HepG2 (cell line): ENCODE results near the gene UBE2L6. TPM values are rescaled to one million over a fixed set of nuclear protein-coding genes. Genes with fewer than 3 reads are reported as not detected.

Source experiments
- FOXO1 ChIP-seq: sonication (generic); formaldehyde crosslinking; IDR thresholded peaks from 2 replicates; pipeline ENCODE4 v1.4.0; 2020; ENCODE audit warnings: missing genetic modification reagents
- GABPB1 ChIP-seq: IDR thresholded peaks from 2 replicates; pipeline ENCODE4 v1.6.1; 2016; ENCODE audit warnings: mild to moderate bottlenecking, missing genetic modification reagents, moderate library complexity, missing compliant biosample characterization
- HDAC6 ChIP-seq: fragments of 200-600 bp; sonication (generic); IDR thresholded peaks from 2 replicates; pipeline ENCODE4 v1.7.0; 2017; ENCODE audit warnings: mild to moderate bottlenecking, antibody characterized with exemption, low read length, low read depth
- ISL2 ChIP-seq: sonication (generic); formaldehyde crosslinking; IDR thresholded peaks from 2 replicates; pipeline ENCODE4 v1.5.0; 2020; ENCODE audit warnings: missing genetic modification reagents
- KMT2B ChIP-seq: IDR thresholded peaks from 2 replicates; pipeline ENCODE4 v1.6.1; 2016; ENCODE audit warnings: missing genetic modification reagents, missing compliant biosample characterization
- MNT ChIP-seq: fragments of 450-650 bp; IDR thresholded peaks from 2 replicates; pipeline ENCODE4 v1.6.1; 2016
- NR2F2 ChIP-seq: IDR thresholded peaks from 2 replicates; pipeline ENCODE4 v1.6.1; 2012; ENCODE audit warnings: low read depth, inconsistent platforms, borderline replicate concordance
- SP1 ChIP-seq, 2 experiments: fragments of 450-650 bp in 1 of 2; sonication (generic) in 1 of 2; formaldehyde crosslinking in 1 of 2; IDR thresholded peaks; 2 replicates each; pipeline versions ENCODE4 v1.4.0 to v1.6.1; 2016 to 2020; ENCODE audit warnings: missing genetic modification reagents in 1 of 2
- SRSF1 ChIP-seq: fragments of 200-400 bp; formaldehyde crosslinking; optimal IDR thresholded peaks from 2 replicates; pipeline ENCODE3; 2017; ENCODE audit warnings: mild to moderate bottlenecking, low read depth, low read length, moderate library complexity
- TFDP2 ChIP-seq: sonication (generic); formaldehyde crosslinking; IDR thresholded peaks from 2 replicates; pipeline ENCODE4 v1.4.0; 2020; ENCODE audit warnings: missing genetic modification reagents
- ZBTB3 ChIP-seq: sonication (generic); formaldehyde crosslinking; IDR thresholded peaks from 2 replicates; pipeline ENCODE4 v1.4.0; 2020; ENCODE audit warnings: low read depth, mild to moderate bottlenecking, moderate library complexity, missing genetic modification reagents, borderline replicate concordance
- ZBTB7B ChIP-seq: sonication (generic); formaldehyde crosslinking; IDR thresholded peaks from 2 replicates; pipeline ENCODE4 v1.4.0; 2020; ENCODE audit warnings: missing genetic modification reagents
- ZNF160 ChIP-seq: sonication (generic); formaldehyde crosslinking; IDR thresholded peaks from 2 replicates; pipeline ENCODE4 v1.8.0; 2022; ENCODE audit warnings: mild to moderate bottlenecking, inconsistent platforms, missing genetic modification reagents
- ZNF496 ChIP-seq: sonication (generic); formaldehyde crosslinking; IDR thresholded peaks from 2 replicates; pipeline ENCODE4 v1.8.1; 2023; ENCODE audit warnings: mild to moderate bottlenecking, moderate library complexity, missing genetic modification reagents; ENCODE audit not compliant: insufficient replicate concordance
- ZNF552 ChIP-seq: sonication (generic); formaldehyde crosslinking; IDR thresholded peaks from 2 replicates; pipeline ENCODE4 v1.9.0; 2022; ENCODE audit warnings: missing genetic modification reagents, mild to moderate bottlenecking, borderline replicate concordance
- ZNF687 ChIP-seq: sonication (generic); formaldehyde crosslinking; IDR thresholded peaks from 2 replicates; pipeline ENCODE4 v1.5.1; 2020; ENCODE audit warnings: mild to moderate bottlenecking, missing genetic modification reagents, moderate library complexity
- ZNF724P ChIP-seq: sonication (generic); formaldehyde crosslinking; IDR thresholded peaks from 2 replicates; pipeline ENCODE4 v1.8.0; 2022; ENCODE audit warnings: missing genetic modification reagents, borderline replicate concordance
- ZNF749 ChIP-seq: sonication (generic); formaldehyde crosslinking; IDR thresholded peaks from 2 replicates; pipeline ENCODE4 v1.8.0; 2022; ENCODE audit warnings: mild to moderate bottlenecking, missing genetic modification reagents, moderate library complexity, borderline replicate concordance
- ZSCAN21 ChIP-seq: sonication (generic); formaldehyde crosslinking; IDR thresholded peaks from 2 replicates; pipeline ENCODE4 v1.8.0; 2022; ENCODE audit warnings: mild to moderate bottlenecking, missing genetic modification reagents, moderate library complexity, borderline replicate concordance
- polyA plus RNA-seq, 8 experiments: library from polyadenylated mRNA; depleted of rRNA in 3 of 8; stranded (reverse) in 7 of 8; unstranded in 1 of 8; fragments of >200 nt; fragmentation: Illumina TruSeq in 4 of 8; extraction: Trizol in 4 of 8; gene quantifications; 2 replicates each; pipeline versions ENCODE4 v1.2.1 to v1.2.3, GENCODE V29; 2011 to 2016; ENCODE audit warnings: low read depth in 4 of 8, missing spikeins in 1 of 8, mixed read lengths in 1 of 8; ENCODE audit not compliant: insufficient read depth in 1 of 8
- total RNA-seq, 5 experiments: library from RNA; depleted of rRNA; stranded (reverse); fragments of >200 nt; fragmentation: Illumina TruSeq; extraction: Trizol; gene quantifications; 2 replicates each; pipeline ENCODE4 v1.2.3, GENCODE V29; 2016; ENCODE audit warnings: low read depth in 1 of 5
- TF ChIP-seq, protein P1 (sequence below): sonication (generic); formaldehyde crosslinking; IDR thresholded peaks from 2 replicates; pipeline ENCODE4 v1.5.1; 2020; ENCODE audit warnings: mild to moderate bottlenecking, missing genetic modification reagents, moderate library complexity

The UBE2L6 gene
- total and polyA plus RNA-seq, 2 of the 13 experiments (the other 11 are each of a cell fraction or from before 2014, with no cell fraction given), result 30.3 to 30.4 TPM

GRCh38 chr11:57514538-57515331 lies 52.7 kb downstream of the UBE2L6 start (continued):
- TF ChIP-seq TFDP2 (CRISPR knock-in tag), result peak; percentile 54; the same call in 1 of the 2 replicates
- TF ChIP-seq ZBTB7B (CRISPR knock-in tag), result peak; percentile 63
- peak; percentile 28; the same call in 1 of the 2 replicates for TF ChIP-seq NR2F2
- 0 out of 2 replicates have a peak, but pooled peaks have one; percentile 32 for TF ChIP-seq ZBTB3 (CRISPR knock-in tag)
- TF ChIP-seq SP1 (IDR thresholded peaks at IDR 0.05), result no peak
- TF ChIP-seq SP1 (CRISPR knock-in tag; IDR thresholded peaks at IDR 0.05), result no peak; the same call in 1 of the 2 replicates
- no peak for TF ChIP-seq HDAC6
- peak; percentile 55 for TF ChIP-seq MNT
- no peak for TF ChIP-seq ZNF160 (CRISPR knock-in tag)
- TF ChIP-seq ZNF552 (CRISPR knock-in tag), result 0 out of 2 replicates have a peak, but pooled peaks have one; percentile 6
- TF ChIP-seq GABPB1 (CRISPR knock-in tag), result peak; percentile 64; the same call in 1 of the 2 replicates
- TF ChIP-seq FOXO1 (CRISPR knock-in tag), result no peak
- TF ChIP-seq ZNF496 (CRISPR knock-in tag), result no peak
- TF ChIP-seq ISL2 (CRISPR knock-in tag), result peak; percentile 14; the same call in 1 of the 2 replicates
- no peak for TF ChIP-seq KMT2B (CRISPR knock-in tag)
- peak; percentile 52; the same call in 1 of the 2 replicates for TF ChIP-seq ZSCAN21
- TF ChIP-seq ZNF724P (CRISPR knock-in tag), result no peak; the same call in 1 of the 2 replicates
- peak; percentile 88 for TF ChIP-seq ZNF687
- TF ChIP-seq, protein P1, sequence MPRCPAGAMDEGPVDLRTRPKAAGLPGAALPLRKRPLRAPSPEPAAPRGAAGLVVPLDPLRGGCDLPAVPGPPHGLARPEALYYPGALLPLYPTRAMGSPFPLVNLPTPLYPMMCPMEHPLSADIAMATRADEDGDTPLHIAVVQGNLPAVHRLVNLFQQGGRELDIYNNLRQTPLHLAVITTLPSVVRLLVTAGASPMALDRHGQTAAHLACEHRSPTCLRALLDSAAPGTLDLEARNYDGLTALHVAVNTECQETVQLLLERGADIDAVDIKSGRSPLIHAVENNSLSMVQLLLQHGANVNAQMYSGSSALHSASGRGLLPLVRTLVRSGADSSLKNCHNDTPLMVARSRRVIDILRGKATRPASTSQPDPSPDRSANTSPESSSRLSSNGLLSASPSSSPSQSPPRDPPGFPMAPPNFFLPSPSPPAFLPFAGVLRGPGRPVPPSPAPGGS (CRISPR knock-in tag), result 0 out of 2 replicates have a peak, but pooled peaks have one; percentile 46
- peak; percentile 66; the same call in 1 of the 2 replicates for TF ChIP-seq ZNF749 (CRISPR knock-in tag)
- peak; percentile 77 for TF ChIP-seq SRSF1
